Measurements from ENCODE around the gene TLE5. TPM values are rescaled to one million over a fixed set of nuclear protein-coding genes. Genes with fewer than 3 reads are reported as not detected.

Gene TLE5
- polyA plus RNA-seq, 1 donor from 2014 or later, result 153 TPM

DNA sequence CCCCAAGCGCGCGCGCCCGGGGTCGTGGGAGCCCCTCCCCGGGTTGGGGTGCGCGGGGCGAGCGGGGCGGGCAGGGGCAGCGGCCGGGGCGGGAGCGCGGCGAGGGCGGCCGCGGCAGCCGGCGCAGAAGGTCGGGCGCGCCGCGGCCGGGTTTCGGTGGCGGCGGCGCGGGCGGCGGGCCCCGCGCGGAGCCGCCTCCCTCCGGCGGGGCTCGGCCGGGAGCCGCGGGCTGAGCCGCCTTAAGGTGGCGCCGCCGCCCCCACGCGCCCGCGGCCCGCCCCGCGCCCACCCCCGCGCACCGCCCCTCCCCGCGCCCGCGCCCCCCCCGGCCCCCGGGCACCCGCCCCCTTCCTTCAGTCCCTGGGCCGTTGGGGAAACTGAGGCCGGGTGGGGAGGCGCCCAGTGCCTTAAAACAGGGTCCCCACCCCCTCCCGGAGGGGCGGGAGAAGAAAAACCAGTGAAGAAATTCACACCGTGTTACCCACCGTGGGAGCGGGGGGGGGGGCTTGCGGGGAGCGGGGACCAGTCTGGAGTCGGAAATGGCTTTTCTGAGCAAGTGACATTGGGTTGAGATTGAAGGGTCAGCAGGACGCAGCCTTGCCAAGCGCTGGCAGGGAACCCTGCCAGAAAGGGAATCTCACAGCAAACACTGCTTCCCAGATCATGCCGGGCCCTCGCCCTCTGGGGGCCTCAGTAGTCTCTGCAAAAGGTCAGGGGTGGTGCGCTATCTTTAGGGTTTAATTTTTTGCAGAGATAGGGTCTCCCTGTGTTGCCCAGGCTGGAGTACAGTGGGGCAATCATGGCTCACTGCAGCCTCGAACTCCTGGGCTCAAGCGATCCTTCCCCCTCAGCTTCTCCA is 33.0 kb downstream of the TLE5 start, which contains the start of gene TLE2:
TSS of gene TLE2 (minus strand) at position 216 of the 859 bp plus-strand sequence. CDS start 376 bp downstream, outside the sequence.
- H3K9me3 ChIP-seq (ENCODE audit: low read length), result no peaks in the 10 kb centered on the region
- no peaks in the 10 kb centered on the region for H3K79me2 ChIP-seq (replicated peaks; ENCODE audit: insufficient read depth, low read length)
- no peaks in the 10 kb centered on the region for H3F3A ChIP-seq (ENCODE audit: insufficient read depth, low read length, poor library complexity, severe bottlenecking)
- no peak within 1 kb of the TSS for H3K27ac ChIP-seq (ENCODE audit: low read length)
- no peaks in the 10 kb centered on the region for H4K20me1 ChIP-seq (ENCODE audit: insufficient read depth)
- TF ChIP-seq EZH2 (IDR thresholded peaks at IDR 0.05; ENCODE audit: borderline replicate concordance, insufficient read depth, low read length, poor library complexity, severe bottlenecking) (no peak), SMC3 (conservative IDR thresholded peaks at IDR 0.05; ENCODE audit: poor library complexity) (no peak), TAF1 (IDR thresholded peaks at IDR 0.05; ENCODE audit: low read depth) (no peak), RAD21 (conservative IDR thresholded peaks at IDR 0.05) (no peak), POLR2AphosphoS5 (IDR thresholded peaks at IDR 0.05) (no peak), MXI1 (conservative IDR thresholded peaks at IDR 0.05; ENCODE audit: poor library complexity, severe bottlenecking) (no peak), EP300 (conservative IDR thresholded peaks at IDR 0.05; ENCODE audit: poor library complexity, severe bottlenecking) (no peak)
- TF ChIP-seq, protein P1, sequence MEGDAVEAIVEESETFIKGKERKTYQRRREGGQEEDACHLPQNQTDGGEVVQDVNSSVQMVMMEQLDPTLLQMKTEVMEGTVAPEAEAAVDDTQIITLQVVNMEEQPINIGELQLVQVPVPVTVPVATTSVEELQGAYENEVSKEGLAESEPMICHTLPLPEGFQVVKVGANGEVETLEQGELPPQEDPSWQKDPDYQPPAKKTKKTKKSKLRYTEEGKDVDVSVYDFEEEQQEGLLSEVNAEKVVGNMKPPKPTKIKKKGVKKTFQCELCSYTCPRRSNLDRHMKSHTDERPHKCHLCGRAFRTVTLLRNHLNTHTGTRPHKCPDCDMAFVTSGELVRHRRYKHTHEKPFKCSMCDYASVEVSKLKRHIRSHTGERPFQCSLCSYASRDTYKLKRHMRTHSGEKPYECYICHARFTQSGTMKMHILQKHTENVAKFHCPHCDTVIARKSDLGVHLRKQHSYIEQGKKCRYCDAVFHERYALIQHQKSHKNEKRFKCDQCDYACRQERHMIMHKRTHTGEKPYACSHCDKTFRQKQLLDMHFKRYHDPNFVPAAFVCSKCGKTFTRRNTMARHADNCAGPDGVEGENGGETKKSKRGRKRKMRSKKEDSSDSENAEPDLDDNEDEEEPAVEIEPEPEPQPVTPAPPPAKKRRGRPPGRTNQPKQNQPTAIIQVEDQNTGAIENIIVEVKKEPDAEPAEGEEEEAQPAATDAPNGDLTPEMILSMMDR (IDR thresholded peaks at IDR 0.05; ENCODE audit: poor library complexity, severe bottlenecking), result no peak
- TF ChIP-seq, protein P2, sequence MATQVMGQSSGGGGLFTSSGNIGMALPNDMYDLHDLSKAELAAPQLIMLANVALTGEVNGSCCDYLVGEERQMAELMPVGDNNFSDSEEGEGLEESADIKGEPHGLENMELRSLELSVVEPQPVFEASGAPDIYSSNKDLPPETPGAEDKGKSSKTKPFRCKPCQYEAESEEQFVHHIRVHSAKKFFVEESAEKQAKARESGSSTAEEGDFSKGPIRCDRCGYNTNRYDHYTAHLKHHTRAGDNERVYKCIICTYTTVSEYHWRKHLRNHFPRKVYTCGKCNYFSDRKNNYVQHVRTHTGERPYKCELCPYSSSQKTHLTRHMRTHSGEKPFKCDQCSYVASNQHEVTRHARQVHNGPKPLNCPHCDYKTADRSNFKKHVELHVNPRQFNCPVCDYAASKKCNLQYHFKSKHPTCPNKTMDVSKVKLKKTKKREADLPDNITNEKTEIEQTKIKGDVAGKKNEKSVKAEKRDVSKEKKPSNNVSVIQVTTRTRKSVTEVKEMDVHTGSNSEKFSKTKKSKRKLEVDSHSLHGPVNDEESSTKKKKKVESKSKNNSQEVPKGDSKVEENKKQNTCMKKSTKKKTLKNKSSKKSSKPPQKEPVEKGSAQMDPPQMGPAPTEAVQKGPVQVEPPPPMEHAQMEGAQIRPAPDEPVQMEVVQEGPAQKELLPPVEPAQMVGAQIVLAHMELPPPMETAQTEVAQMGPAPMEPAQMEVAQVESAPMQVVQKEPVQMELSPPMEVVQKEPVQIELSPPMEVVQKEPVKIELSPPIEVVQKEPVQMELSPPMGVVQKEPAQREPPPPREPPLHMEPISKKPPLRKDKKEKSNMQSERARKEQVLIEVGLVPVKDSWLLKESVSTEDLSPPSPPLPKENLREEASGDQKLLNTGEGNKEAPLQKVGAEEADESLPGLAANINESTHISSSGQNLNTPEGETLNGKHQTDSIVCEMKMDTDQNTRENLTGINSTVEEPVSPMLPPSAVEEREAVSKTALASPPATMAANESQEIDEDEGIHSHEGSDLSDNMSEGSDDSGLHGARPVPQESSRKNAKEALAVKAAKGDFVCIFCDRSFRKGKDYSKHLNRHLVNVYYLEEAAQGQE (IDR thresholded peaks at IDR 0.05; ENCODE audit: borderline replicate concordance), result no peak
- H3K36me3 ChIP-seq (ENCODE audit: insufficient read depth, low read length), result no peaks in the 10 kb centered on the region
- no peak within 1 kb of the TSS for H3K4me2 ChIP-seq (ENCODE audit: low read length)
- no peaks in the 10 kb centered on the region for H3K9me2 ChIP-seq (ENCODE audit: insufficient read depth, low read length)
- peak within 1 kb of the TSS; percentile 62 for H3K4me3 ChIP-seq (ENCODE audit: low read length)
- no peak within 1 kb of the TSS for H2AFZ ChIP-seq (ENCODE audit: low read depth, low read length)
- peak within 1 kb of the TSS; percentile 42 for H3K9ac ChIP-seq (ENCODE audit: low read length)
- H3K27me3 ChIP-seq (ENCODE audit: insufficient read depth, low read depth, low read length), result peaks cover 91% of the 10 kb centered on the region

DNA sequence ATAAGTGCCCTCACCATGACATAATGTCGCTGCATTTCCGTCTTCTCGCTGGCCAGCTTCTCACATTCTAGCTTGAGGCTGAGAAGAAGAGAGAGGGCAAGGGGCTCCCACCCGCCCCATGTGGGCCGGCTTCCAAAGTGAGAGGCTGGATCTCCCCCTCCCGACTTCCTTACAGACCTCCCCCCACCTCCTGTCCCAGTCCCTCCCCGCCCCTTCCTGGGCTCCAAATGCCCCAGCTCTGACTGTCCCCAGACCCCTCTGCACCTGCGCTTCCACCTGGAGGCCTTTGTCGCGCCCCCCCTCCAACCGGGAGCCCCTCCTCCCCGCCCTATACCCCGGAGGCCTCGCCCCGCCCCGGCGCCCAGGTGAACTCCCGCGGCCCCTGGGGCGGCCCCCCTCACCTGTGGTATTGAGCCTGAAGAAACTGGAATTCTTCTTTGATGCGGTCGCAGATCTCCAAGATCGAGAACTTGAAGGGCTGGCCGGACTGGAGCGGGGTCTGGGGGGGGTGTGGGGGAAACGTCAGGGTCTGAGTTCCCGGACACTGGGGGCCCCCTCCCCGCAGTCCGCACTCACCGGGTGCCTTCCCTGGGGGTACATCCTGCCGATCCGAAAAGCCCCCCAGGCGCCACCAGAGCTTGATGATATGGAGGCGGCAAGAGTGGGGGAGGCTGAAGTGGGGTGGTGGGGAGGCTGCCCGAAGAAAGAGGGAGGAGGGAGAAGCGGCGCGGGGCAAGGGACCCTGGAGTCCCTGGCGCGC is 33.8 kb downstream of the TLE5 start:
- peak; percentile 38 for TF ChIP-seq EZH2 (IDR thresholded peaks at IDR 0.05; ENCODE audit: borderline replicate concordance, insufficient read depth, low read length, poor library complexity, severe bottlenecking)
- TF ChIP-seq RAD21 (conservative IDR thresholded peaks at IDR 0.05), result no peak
- H4K20me1 ChIP-seq (ENCODE audit: insufficient read depth), result no peaks in the 10 kb centered on the region
- H3K9me2 ChIP-seq (ENCODE audit: insufficient read depth, low read length), result no peaks in the 10 kb centered on the region
- H3K36me3 ChIP-seq (ENCODE audit: insufficient read depth, low read length), result no peaks in the 10 kb centered on the region
- H3K9me3 ChIP-seq (ENCODE audit: low read length), result no peaks in the 10 kb centered on the region
- H3K4me2 ChIP-seq (ENCODE audit: low read length), result no peak overlapping the region
- no peaks in the 10 kb centered on the region for H3F3A ChIP-seq (ENCODE audit: insufficient read depth, low read length, poor library complexity, severe bottlenecking)
- no peak overlapping the region for H3K27ac ChIP-seq (ENCODE audit: low read length)
- H3K27me3 ChIP-seq (ENCODE audit: insufficient read depth, low read depth, low read length), result peaks cover 88% of the 10 kb centered on the region
- no peaks in the 10 kb centered on the region for H3K79me2 ChIP-seq (replicated peaks; ENCODE audit: insufficient read depth, low read length)
- H3K4me3 ChIP-seq (ENCODE audit: low read length), result peak overlapping the region; percentile 62
- no peak overlapping the region for H2AFZ ChIP-seq (ENCODE audit: low read depth, low read length)
- H3K9ac ChIP-seq (ENCODE audit: low read length), result peak overlapping the region; percentile 42
